HL-60/S4 (cell line): ENCODE results near the gene FAIM2.

Experiments used
- in situ Hi-C: fragments of 300-500 bp; cut with MboI; formaldehyde crosslinking; loops from 2 replicates; pipeline ENCODE4 v1.14.3; 2022; ENCODE audit warnings: low sequenced_read_pairs

Gene FAIM2

GRCh38 chr12:49828133-49829091 lies 75.3 kb downstream of the FAIM2 start, which contains the start of gene NCKAP5L:
Gene NCKAP5L, minus strand, starts transcription at chr12:49828413. Its CDS starts 24,369 bp downstream, at chr12:49804044.
- in situ Hi-C loops, result no loop called here

GRCh38 chr12:49827401-49828099 lies 76.2 kb downstream of the FAIM2 start:
- in situ Hi-C loops, result no loop called here

- in situ Hi-C loops, result no loop called here
Measured at GRCh38 chr12:49827051-49827400, 76.7 kb downstream of the FAIM2 start.

GRCh38 chr12:49825971-49826421 lies 77.7 kb downstream of the FAIM2 start:
- in situ Hi-C loops, result no loop called here

- in situ Hi-C loops, result no loop called here
Measured at GRCh38 chr12:49825360-49825970, 78.2 kb downstream of the FAIM2 start.

- in situ Hi-C loops, result no loop called here
Measured at GRCh38 chr12:49824895-49825294, 78.8 kb downstream of the FAIM2 start.

GRCh38 chr12:49824416-49824815 lies 79.3 kb downstream of the FAIM2 start:
- in situ Hi-C loops, result no loop called here

GRCh38 chr12:49823951-49824350 lies 79.7 kb downstream of the FAIM2 start:
- in situ Hi-C loops, result no loop called here

GRCh38 chr12:49823350-49823749 lies 80.3 kb downstream of the FAIM2 start:
- in situ Hi-C loops, result no loop called here

GRCh38 chr12:49821373-49822287 lies 82.1 kb downstream of the FAIM2 start:
- in situ Hi-C loops, result no loop called here

- in situ Hi-C loops, result no loop called here
Measured at GRCh38 chr12:49819786-49820185, 83.9 kb downstream of the FAIM2 start.

- in situ Hi-C loops, result no loop called here
Measured at GRCh38 chr12:49818241-49818895, 85.3 kb downstream of the FAIM2 start.
